Thymus (tissue), 11 donors: Measurements from ENCODE around the gene MCFD2. TPM values are rescaled to one million over a fixed set of nuclear protein-coding genes. Genes with fewer than 3 reads are reported as not detected.

ENCODE experiments used
- DNase-seq, 9 donors: peaks; one replicate each; pipeline ENCODE4 v3.0.0-alpha.2; 2013; ENCODE audit warnings: low spot score in 9 of 9, low read depth in 6 of 9, missing footprints in 1 of 9
- H3K27ac ChIP-seq, 2 donors: one replicate each; pipeline ENCODE4 v1.5.1; 2013; ENCODE audit warnings: control low read depth in 1 of 2, low read depth in 1 of 2, low read length in 1 of 2, mild to moderate bottlenecking in 1 of 2, moderate library complexity in 1 of 2
- H3K27me3 ChIP-seq, 2 donors: one replicate each; pipeline ENCODE4 v1.5.1; 2013; ENCODE audit warnings: low read length in 1 of 2; ENCODE audit not compliant: control insufficient read depth in 2 of 2, insufficient read depth in 1 of 2
- H3K36me3 ChIP-seq, 2 donors: one replicate each; pipeline ENCODE4 v1.5.1; 2013; ENCODE audit warnings: low read length in 1 of 2, mild to moderate bottlenecking in 1 of 2, moderate library complexity in 1 of 2; ENCODE audit not compliant: control insufficient read depth in 2 of 2, insufficient read depth in 2 of 2
- H3K4me1 ChIP-seq, 2 donors: one replicate each; pipeline ENCODE4 v1.5.1; 2013; ENCODE audit warnings: low read length in 2 of 2; ENCODE audit not compliant: control insufficient read depth in 2 of 2, insufficient read depth in 2 of 2
- H3K4me3 ChIP-seq, 2 donors: one replicate each; pipeline ENCODE4 v1.5.1; 2013; ENCODE audit warnings: low read length in 2 of 2, control low read depth in 1 of 2, mild to moderate bottlenecking in 1 of 2
- H3K9me3 ChIP-seq, 2 donors: one replicate each; pipeline ENCODE4 v1.5.1; 2013; ENCODE audit warnings: low read length in 1 of 2, mild to moderate bottlenecking in 1 of 2; ENCODE audit not compliant: control insufficient read depth in 2 of 2, insufficient read depth in 1 of 2
- WGBS: extraction: QIAGEN DNeasy Blood & Tissue Kit; methylation state at CpG from one replicate; pipeline ENCODE4 v1.1.7; 2013; 5-methylcytosine and 5-hydroxymethylcytosine counted together
- polyA plus RNA-seq: library from polyadenylated mRNA; stranded (reverse); fragments of 200-250 nt; gene quantifications from one replicate; pipeline ENCODE4 v1.2.3, GENCODE V29; 2013
- total RNA-seq: library from RNA; stranded (reverse); fragments of 120-200 nt; gene quantifications from one replicate; pipeline ENCODE4 v1.2.4, GENCODE V29; 2013
- donor health status: healthy.

MCFD2 gene
- total and polyA plus RNA-seq, 2 donors, result 25.9 to 46.7 TPM

- WGBS, result 92% methylated on average over 10 of the region's 10 CpGs
- H3K27me3 ChIP-seq, result no peaks in the 10 kb centered on the region
- H3K36me3 ChIP-seq, result peaks cover 89 to 95% of the 10 kb centered on the region in 2 donors
- no peaks in the 10 kb centered on the region for H3K4me1 ChIP-seq
- no peak overlapping the region for H3K4me3 ChIP-seq
- no peak overlapping the region for H3K27ac ChIP-seq
- DNase-seq, result no peak
- no peaks in the 10 kb centered on the region for H3K9me3 ChIP-seq
Observed at GRCh38 chr2:46956981-46957531, 41.5 kb upstream of the MCFD2 start.

GRCh38 chr2:46955764-46956163, 40.2 kb upstream of the MCFD2 start:
- Histone ChIP-seq H3K4me1 (peaks cover 0 to 5% of the 10 kb centered on the region in 2 donors), H3K4me3 (no peak overlapping the region), H3K36me3 (peaks cover 93 to 99% of the 10 kb centered on the region in 2 donors), H3K27ac (no peak overlapping the region), H3K9me3 (no peaks in the 10 kb centered on the region), H3K27me3 (no peaks in the 10 kb centered on the region)
- no peak for DNase-seq
- 97% methylated on average over 4 of the region's 4 CpGs for WGBS

- WGBS, result 89% methylated on average over 9 of the region's 9 CpGs
Observed at GRCh38 chr2:46954951-46955571, 39.5 kb upstream of the MCFD2 start.

GRCh38 chr2:46952171-46952570, 36.6 kb upstream of the MCFD2 start:
- H3K9me3 ChIP-seq, result no peaks in the 10 kb centered on the region
- peaks cover 19 to 36% of the 10 kb centered on the region in 2 donors for H3K4me1 ChIP-seq
- H3K27me3 ChIP-seq, result no peaks in the 10 kb centered on the region
- H3K36me3 ChIP-seq, result peaks cover 66 to 94% of the 10 kb centered on the region in 2 donors
- DNase-seq, result no peak
- over 99% methylated on average over 3 of the region's 3 CpGs for WGBS
- no peak overlapping the region for H3K4me3 ChIP-seq
- H3K27ac ChIP-seq, result no peak overlapping the region

More at GRCh38 chr2:46954951-46955571, 39.5 kb upstream of the MCFD2 start:
- DNase-seq, result no peak
- H3K9me3 ChIP-seq, result no peaks in the 10 kb centered on the region
- H3K4me3 ChIP-seq, result no peak overlapping the region
- H3K27me3 ChIP-seq, result no peaks in the 10 kb centered on the region
- peaks cover 92 to 98% of the 10 kb centered on the region in 2 donors for H3K36me3 ChIP-seq
- H3K27ac ChIP-seq, result no peak overlapping the region
- peaks cover 0 to 10% of the 10 kb centered on the region in 2 donors for H3K4me1 ChIP-seq

- Histone ChIP-seq H3K27me3 (no peaks in the 10 kb centered on the region), H3K27ac (no peak overlapping the region), H3K36me3 (peaks cover 59 to 93% of the 10 kb centered on the region in 2 donors), H3K4me3 (no peak overlapping the region), H3K4me1 (peaks cover 24 to 43% of the 10 kb centered on the region in 2 donors), H3K9me3 (no peaks in the 10 kb centered on the region)
- no peak for DNase-seq
- 96% methylated on average over 9 of the region's 9 CpGs for WGBS
Observed at GRCh38 chr2:46951290-46952064, 35.9 kb upstream of the MCFD2 start.

- Histone ChIP-seq H3K9me3 (no peaks in the 10 kb centered on the region), H3K27ac (no peak overlapping the region), H3K4me1 (peaks cover 29 to 54% of the 10 kb centered on the region in 2 donors), H3K4me3 (no peak overlapping the region), H3K36me3 (peaks cover 47 to 92% of the 10 kb centered on the region in 2 donors), H3K27me3 (no peaks in the 10 kb centered on the region)
- no peak for DNase-seq
- 96% methylated on average over 8 of the region's 8 CpGs for WGBS
Observed at GRCh38 chr2:46950314-46950713, 34.7 kb upstream of the MCFD2 start.

GRCh38 chr2:46947841-46948240, 32.2 kb upstream of the MCFD2 start:
- Histone ChIP-seq H3K27ac (no peak overlapping the region), H3K4me1 (peaks cover 45 to 79% of the 10 kb centered on the region in 2 donors), H3K36me3 (peaks cover 28 to 85% of the 10 kb centered on the region in 2 donors), H3K4me3 (no peak overlapping the region), H3K9me3 (no peaks in the 10 kb centered on the region), H3K27me3 (no peaks in the 10 kb centered on the region)
- 83% methylated on average over 11 of the region's 11 CpGs for WGBS
- DNase-seq, result no peak

- Histone ChIP-seq H3K4me3 (peak overlapping the region; percentile 37 to 44), H3K27ac (peak overlapping the region; percentile 82 to 97), H3K9me3 (no peaks in the 10 kb centered on the region), H3K36me3 (peaks cover 9 to 65% of the 10 kb centered on the region in 2 donors), H3K4me1 (peaks cover 45 to 75% of the 10 kb centered on the region in 2 donors), H3K27me3 (no peaks in the 10 kb centered on the region)
- DNase-seq, result peak in 3 of 9 donors; percentile 37 to 82 (median 44)
- WGBS, result 8% methylated on average over 7 of the region's 7 CpGs
Observed at GRCh38 chr2:46945671-46946070, 30.1 kb upstream of the MCFD2 start.
